ENCODE measurements around the gene GFI1. TPM values are rescaled to one million over a fixed set of nuclear protein-coding genes. Genes with fewer than 3 reads are reported as not detected.
A peak's percentile ranks its signal among the peaks of the same experiment; 100 is the strongest.
"Not testable (repeated sequence)": the region's sequence is repeated elsewhere in the genome, so short reads cannot be mapped to it uniquely, and the experiment has no call there.

GFI1 gene
- 10 to 100 TPM; 79.7 to 85.0 TPM for total RNA-seq

GRCh38 chr1:92486251-92487077, at the start of gene GFI1:
TSS of gene GFI1 (minus strand) at chr1:92486925. CDS start at chr1:92483487, 3,438 bp downstream.
- Mint-ChIP-seq H3K36me3 (peaks cover 44% of the 10 kb centered on the region), H3K4me3 (peak within 1 kb of the TSS; percentile 94)

GRCh38 chr1:92532371-92532770, 45.6 kb upstream of the GFI1 start:
- Mint-ChIP-seq H3K4me3 (peak overlapping the region; percentile 12), H3K27ac (peak overlapping the region; percentile 85), H3K36me3 (peaks cover 57% of the 10 kb centered on the region), H3K4me1 (peaks cover 46% of the 10 kb centered on the region), H3K9me3 (peaks cover 29% of the 10 kb centered on the region)
- not testable (repeated sequence) for DNase-seq, H3K27me3 Mint-ChIP-seq

More at GRCh38 chr1:92486251-92487077, at the start of gene GFI1:
- H3K9me3 Mint-ChIP-seq, result no peaks in the 10 kb centered on the region
- DNase-seq, result peak; percentile 88
- H3K27me3 Mint-ChIP-seq, result peaks cover 6% of the 10 kb centered on the region
- H3K4me1 Mint-ChIP-seq, result peaks cover 19% of the 10 kb centered on the region
- H3K27ac Mint-ChIP-seq, result peak within 1 kb of the TSS; percentile 98

GRCh38 chr1:92531939-92532338, 45.2 kb upstream of the GFI1 start:
- DNase-seq, H3K4me3 Mint-ChIP-seq, H3K27me3 Mint-ChIP-seq: not testable (repeated sequence)
- H3K4me1 Mint-ChIP-seq, result peaks cover 45% of the 10 kb centered on the region
- H3K36me3 Mint-ChIP-seq, result peaks cover 60% of the 10 kb centered on the region
- peak overlapping the region; percentile 85 for H3K27ac Mint-ChIP-seq
- H3K9me3 Mint-ChIP-seq, result peaks cover 29% of the 10 kb centered on the region

GRCh38 chr1:92527670-92528069, 40.9 kb upstream of the GFI1 start:
- Mint-ChIP-seq H3K9me3 (peaks cover 11% of the 10 kb centered on the region), H3K4me1 (peaks cover 13% of the 10 kb centered on the region), H3K27me3 (no peaks in the 10 kb centered on the region), H3K36me3 (peaks cover 34% of the 10 kb centered on the region), H3K27ac (no peak overlapping the region), H3K4me3 (no peak overlapping the region)
- no peak for DNase-seq

- not testable (repeated sequence) for H3K27ac Mint-ChIP-seq, H3K4me3 Mint-ChIP-seq, H3K4me1 Mint-ChIP-seq, H3K9me3 Mint-ChIP-seq, DNase-seq, H3K27me3 Mint-ChIP-seq
- peaks cover 11% of the 10 kb centered on the region for H3K36me3 Mint-ChIP-seq
Observed at GRCh38 chr1:92524944-92525590, 38.3 kb upstream of the GFI1 start.

GRCh38 chr1:92519043-92519442, 32.3 kb upstream of the GFI1 start:
- H3K27ac Mint-ChIP-seq, result no peak overlapping the region
- no peak for DNase-seq
- H3K4me3 Mint-ChIP-seq, result no peak overlapping the region
- peaks cover 17% of the 10 kb centered on the region for H3K4me1 Mint-ChIP-seq
- no peaks in the 10 kb centered on the region for H3K27me3 Mint-ChIP-seq
- peaks cover 31% of the 10 kb centered on the region for H3K36me3 Mint-ChIP-seq
- H3K9me3 Mint-ChIP-seq, result no peaks in the 10 kb centered on the region

GRCh38 chr1:92516574-92516973, 29.8 kb upstream of the GFI1 start:
- Mint-ChIP-seq H3K27me3 (no peaks in the 10 kb centered on the region), H3K36me3 (peaks cover 38% of the 10 kb centered on the region), H3K27ac (no peak overlapping the region), H3K4me1 (peaks cover 25% of the 10 kb centered on the region), H3K4me3 (no peak overlapping the region), H3K9me3 (no peaks in the 10 kb centered on the region)
- no peak for DNase-seq

GRCh38 chr1:92515796-92516201, 29.1 kb upstream of the GFI1 start:
- no peaks in the 10 kb centered on the region for H3K9me3 Mint-ChIP-seq
- H3K4me1 Mint-ChIP-seq, result peaks cover 25% of the 10 kb centered on the region
- no peak overlapping the region for H3K4me3 Mint-ChIP-seq
- peak overlapping the region; percentile 21 for H3K27ac Mint-ChIP-seq
- H3K36me3 Mint-ChIP-seq, result peaks cover 38% of the 10 kb centered on the region
- DNase-seq, result no peak
- no peaks in the 10 kb centered on the region for H3K27me3 Mint-ChIP-seq

GRCh38 chr1:92511541-92511940, 24.8 kb upstream of the GFI1 start:
- DNase-seq, result no peak
- Mint-ChIP-seq H3K27ac (no peak overlapping the region), H3K4me1 (peaks cover 22% of the 10 kb centered on the region), H3K36me3 (peaks cover 27% of the 10 kb centered on the region), H3K4me3 (no peak overlapping the region), H3K9me3 (no peaks in the 10 kb centered on the region), H3K27me3 (no peaks in the 10 kb centered on the region)

GRCh38 chr1:92509619-92510018, 22.9 kb upstream of the GFI1 start:
- no peaks in the 10 kb centered on the region for H3K27me3 Mint-ChIP-seq
- no peak overlapping the region for H3K4me3 Mint-ChIP-seq
- DNase-seq, result no peak
- peaks cover 14% of the 10 kb centered on the region for H3K4me1 Mint-ChIP-seq
- H3K36me3 Mint-ChIP-seq, result peaks cover 12% of the 10 kb centered on the region
- H3K27ac Mint-ChIP-seq, result no peak overlapping the region
- no peaks in the 10 kb centered on the region for H3K9me3 Mint-ChIP-seq

GRCh38 chr1:92505015-92505692, 18.4 kb upstream of the GFI1 start:
- peaks cover 40% of the 10 kb centered on the region for H3K4me1 Mint-ChIP-seq
- no peaks in the 10 kb centered on the region for H3K9me3 Mint-ChIP-seq
- H3K36me3 Mint-ChIP-seq, result peaks cover 4% of the 10 kb centered on the region

GRCh38 chr1:92504291-92505014, 17.7 kb upstream of the GFI1 start:
- peaks cover 40% of the 10 kb centered on the region for H3K4me1 Mint-ChIP-seq
- no peak for DNase-seq
- no peak overlapping the region for H3K4me3 Mint-ChIP-seq
- peak overlapping the region; percentile 26 for H3K27ac Mint-ChIP-seq
- H3K9me3 Mint-ChIP-seq, result no peaks in the 10 kb centered on the region
- H3K27me3 Mint-ChIP-seq, result no peaks in the 10 kb centered on the region
- H3K36me3 Mint-ChIP-seq, result peaks cover 1% of the 10 kb centered on the region

More at GRCh38 chr1:92505015-92505692, 18.4 kb upstream of the GFI1 start:
- H3K27ac Mint-ChIP-seq, result peak overlapping the region; percentile 26
- no peak for DNase-seq
- no peak overlapping the region for H3K4me3 Mint-ChIP-seq
- H3K27me3 Mint-ChIP-seq, result no peaks in the 10 kb centered on the region

GRCh38 chr1:92503926-92504285, 17.2 kb upstream of the GFI1 start:
- peaks cover 40% of the 10 kb centered on the region for H3K4me1 Mint-ChIP-seq
- no peak for DNase-seq
- H3K4me3 Mint-ChIP-seq, result no peak overlapping the region
- no peaks in the 10 kb centered on the region for H3K27me3 Mint-ChIP-seq
- H3K27ac Mint-ChIP-seq, result no peak overlapping the region
- no peaks in the 10 kb centered on the region for H3K9me3 Mint-ChIP-seq
- H3K36me3 Mint-ChIP-seq, result peaks cover 1% of the 10 kb centered on the region

GRCh38 chr1:92503043-92503925, 16.6 kb upstream of the GFI1 start:
- Mint-ChIP-seq H3K4me1 (peaks cover 40% of the 10 kb centered on the region), H3K27ac (peak overlapping the region; percentile 80), H3K4me3 (no peak overlapping the region), H3K27me3 (no peaks in the 10 kb centered on the region), H3K36me3 (peaks cover 4% of the 10 kb centered on the region), H3K9me3 (no peaks in the 10 kb centered on the region)
- no peak for DNase-seq
